IPS DF 6.9 (cell line): ENCODE measurements around the gene SPPL3.

Source experiments
- DNase-seq: peaks from one replicate; pipeline ENCODE4 v3.0.0-alpha.2; 2013; ENCODE audit warnings: low read depth, low spot score
- H3K27ac ChIP-seq: one replicate; pipeline ENCODE4 v1.5.1; 2013; ENCODE audit warnings: low read length, control low read depth
- H3K27me3 ChIP-seq: 2 replicates; pipeline ENCODE4 v1.6.1; 2013; ENCODE audit warnings: mild to moderate bottlenecking, low read length; ENCODE audit not compliant: control insufficient read depth, insufficient read depth
- H3K36me3 ChIP-seq: 2 replicates; pipeline ENCODE4 v1.6.1; 2013; ENCODE audit warnings: low read length; ENCODE audit not compliant: control insufficient read depth, insufficient read depth
- H3K4me1 ChIP-seq: 2 replicates; pipeline ENCODE4 v1.6.1; 2013; ENCODE audit warnings: low read length; ENCODE audit not compliant: control insufficient read depth, insufficient read depth
- H3K4me3 ChIP-seq: 2 replicates; pipeline ENCODE4 v1.5.1; 2013; ENCODE audit warnings: mild to moderate bottlenecking, low read length
- H3K9me3 ChIP-seq: 2 replicates; pipeline ENCODE4 v1.6.1; 2013; ENCODE audit warnings: low read length, inconsistent platforms; ENCODE audit not compliant: control insufficient read depth, insufficient read depth
- WGBS: extraction: QIAGEN DNeasy Blood & Tissue Kit; methylation state at CpG from one replicate; pipeline ENCODE4 v1.1.7; 2013; ENCODE audit warnings: mixed read lengths, missing lambda C conversion rate; ENCODE audit not compliant: insufficient read length, insufficient coverage; 5-methylcytosine and 5-hydroxymethylcytosine counted together

Gene SPPL3

GRCh38 chr12:120750806-120751205 lies 153.4 kb downstream of the SPPL3 start:
- WGBS: no CpG with 5 or more reads among the region's 5 CpGs
- no peaks in the 10 kb centered on the region for H3K27me3 ChIP-seq
- DNase-seq: no peak

GRCh38 chr12:120749256-120749655 lies 154.9 kb downstream of the SPPL3 start:
- Histone ChIP-seq H3K9me3 (no peaks in the 10 kb centered on the region), H3K27ac (no peak overlapping the region), H3K36me3 (no peaks in the 10 kb centered on the region), H3K4me3 (no peak overlapping the region), H3K27me3 (no peaks in the 10 kb centered on the region), H3K4me1 (no peaks in the 10 kb centered on the region)
- DNase-seq: no peak
- no CpG with 5 or more reads among the region's 5 CpGs for WGBS

More at GRCh38 chr12:120750806-120751205, 153.4 kb downstream of the SPPL3 start:
- H3K36me3 ChIP-seq: no peaks in the 10 kb centered on the region
- H3K4me3 ChIP-seq: no peak overlapping the region
- no peaks in the 10 kb centered on the region for H3K4me1 ChIP-seq
- no peak overlapping the region for H3K27ac ChIP-seq
- no peaks in the 10 kb centered on the region for H3K9me3 ChIP-seq

GRCh38 chr12:120748242-120748641 lies 155.9 kb downstream of the SPPL3 start:
- H3K4me3 ChIP-seq: no peak overlapping the region
- no peaks in the 10 kb centered on the region for H3K9me3 ChIP-seq
- no peak overlapping the region for H3K27ac ChIP-seq
- DNase-seq: no peak
- H3K4me1 ChIP-seq: no peaks in the 10 kb centered on the region
- H3K36me3 ChIP-seq: no peaks in the 10 kb centered on the region
- H3K27me3 ChIP-seq: no peaks in the 10 kb centered on the region
- no CpG with 5 or more reads among the region's 7 CpGs for WGBS

GRCh38 chr12:120744922-120745493 lies 159.2 kb downstream of the SPPL3 start:
- Histone ChIP-seq H3K27me3 (no peaks in the 10 kb centered on the region), H3K9me3 (no peaks in the 10 kb centered on the region), H3K4me3 (no peak overlapping the region), H3K4me1 (no peaks in the 10 kb centered on the region), H3K27ac (no peak overlapping the region), H3K36me3 (no peaks in the 10 kb centered on the region)
- WGBS: no CpG with 5 or more reads among the region's 15 CpGs
- no peak for DNase-seq

- no peak for DNase-seq
- WGBS: no CpG with 5 or more reads among the region's 33 CpGs
- Histone ChIP-seq H3K36me3 (no peaks in the 10 kb centered on the region; the same call in 1 of the 2 replicates), H3K4me3 (no peak overlapping the region; the same call in 1 of the 2 replicates), H3K27me3 (no peaks in the 10 kb centered on the region), H3K27ac (no peak overlapping the region), H3K9me3 (no peaks in the 10 kb centered on the region), H3K4me1 (no peaks in the 10 kb centered on the region; the same call in 1 of the 2 replicates)
Observed at GRCh38 chr12:120741476-120742421, 162.4 kb downstream of the SPPL3 start.

- H3K4me3 ChIP-seq: no peak overlapping the region
- no peaks in the 10 kb centered on the region for H3K9me3 ChIP-seq
- H3K36me3 ChIP-seq: no peaks in the 10 kb centered on the region; the same call in 1 of the 2 replicates
- no peaks in the 10 kb centered on the region; the same call in 1 of the 2 replicates for H3K4me1 ChIP-seq
- H3K27ac ChIP-seq: no peak overlapping the region
- WGBS: no CpG with 5 or more reads among the region's 15 CpGs
- no peak for DNase-seq
- no peaks in the 10 kb centered on the region for H3K27me3 ChIP-seq
Observed at GRCh38 chr12:120740871-120741270, 163.3 kb downstream of the SPPL3 start.

GRCh38 chr12:120739821-120740613 lies 164.1 kb downstream of the SPPL3 start:
- no CpG with 5 or more reads among the region's 16 CpGs for WGBS
- no peak overlapping the region for H3K4me3 ChIP-seq
- no peak overlapping the region for H3K27ac ChIP-seq
- H3K4me1 ChIP-seq: no peaks in the 10 kb centered on the region; the same call in 1 of the 2 replicates
- H3K36me3 ChIP-seq: no peaks in the 10 kb centered on the region; the same call in 1 of the 2 replicates
- no peaks in the 10 kb centered on the region for H3K9me3 ChIP-seq
- no peak for DNase-seq
- no peaks in the 10 kb centered on the region for H3K27me3 ChIP-seq

GRCh38 chr12:120739031-120739762 lies 165.0 kb downstream of the SPPL3 start:
- Histone ChIP-seq H3K4me1 (no peaks in the 10 kb centered on the region; the same call in 1 of the 2 replicates), H3K4me3 (no peak overlapping the region), H3K27me3 (no peaks in the 10 kb centered on the region), H3K27ac (no peak overlapping the region), H3K36me3 (no peaks in the 10 kb centered on the region; the same call in 1 of the 2 replicates), H3K9me3 (no peaks in the 10 kb centered on the region)
- DNase-seq: no peak
- WGBS: no CpG with 5 or more reads among the region's 38 CpGs

- no peaks in the 10 kb centered on the region; the same call in 1 of the 2 replicates for H3K4me1 ChIP-seq
- DNase-seq: no peak
- H3K27ac ChIP-seq: no peak overlapping the region
- H3K36me3 ChIP-seq: no peaks in the 10 kb centered on the region; the same call in 1 of the 2 replicates
- H3K27me3 ChIP-seq: no peaks in the 10 kb centered on the region
- WGBS: no CpG with 5 or more reads among the region's 31 CpGs
- H3K4me3 ChIP-seq: no peak overlapping the region
- no peaks in the 10 kb centered on the region for H3K9me3 ChIP-seq
Observed at GRCh38 chr12:120738252-120739030, 165.7 kb downstream of the SPPL3 start.
